MCF 10A (cell line): ENCODE results near the gene TMEM87B. TPM values are rescaled to one million over a fixed set of nuclear protein-coding genes. Genes with fewer than 3 reads are reported as not detected.
A peak's percentile ranks its signal among the peaks of the same experiment; 100 is the strongest.

Experiments
- BruUV-seq: library from RNA; stranded (reverse); fragments of 400-500 nt; replicated peaks from 2 replicates; lab custom pipeline; 2021; lab: Mats Ljungman, UMichigan
- CTCF ChIA-PET: fragments of 300-600 bp; sonication (Branson Sonifier 250); formaldehyde crosslinking; extraction: SDS; loops from one replicate; lab custom pipeline; 2021; ENCODE audit warnings: antibody characterized with exemption, inconsistent platforms; lab: Yijun Ruan, JAX
- POLR2A ChIA-PET: fragments of 300-600, 350-650 bp; sonication (Branson Sonifier 250); formaldehyde crosslinking; extraction: SDS; loops from one replicate; lab custom pipeline; 2020; ENCODE audit warnings: antibody characterized with exemption, inconsistent platforms; lab: Yijun Ruan, JAX
- DNase-seq: peaks from one replicate; pipeline ENCODE4 v3.0.0-alpha.2; 2018; ENCODE audit not compliant: unreplicated experiment
- H3K27ac Mint-ChIP-seq: one replicate; pipeline ENCODE4 v1.8.0; 2022; ENCODE audit warnings: mild to moderate bottlenecking, low read depth, mixed read lengths; ENCODE audit not compliant: unreplicated experiment
- H3K27me3 Mint-ChIP-seq: one replicate; pipeline ENCODE4 v1.8.0; 2022; ENCODE audit warnings: mixed read lengths; ENCODE audit not compliant: insufficient read depth, unreplicated experiment
- H3K36me3 Mint-ChIP-seq: one replicate; pipeline ENCODE4 v1.8.0; 2022; ENCODE audit warnings: mild to moderate bottlenecking, moderate library complexity, mixed read lengths; ENCODE audit not compliant: insufficient read depth, unreplicated experiment
- H3K4me1 Mint-ChIP-seq: one replicate; pipeline ENCODE4 v1.8.0; 2022; ENCODE audit warnings: mixed read lengths; ENCODE audit not compliant: insufficient read depth, unreplicated experiment
- H3K4me3 Mint-ChIP-seq: one replicate; pipeline ENCODE4 v1.8.0; 2022; ENCODE audit warnings: mild to moderate bottlenecking, moderate library complexity, mixed read lengths; ENCODE audit not compliant: unreplicated experiment
- H3K9me3 Mint-ChIP-seq: one replicate; pipeline ENCODE4 v1.8.0; 2022; ENCODE audit warnings: mixed read lengths; ENCODE audit not compliant: unreplicated experiment
- CTCF ChIP-seq: fragments of 200-600 bp; IDR thresholded peaks from one replicate; pipeline ENCODE4 v1.8.0; 2022; ENCODE audit warnings: antibody characterized with exemption, mild to moderate bottlenecking; ENCODE audit not compliant: unreplicated experiment
- intact Hi-C: fragments of 100-400 bp; cut with micrococcal nuclease; formaldehyde crosslinking; loops from 2 replicates; pipeline ENCODE4 v1.14.1; 2022
- total RNA-seq: library from RNA; stranded (reverse); gene quantifications from 2 replicates; pipeline ENCODE4 v1.2.3, GENCODE V29; 2022

Gene TMEM87B
- total RNA-seq, 1 experiment from 2014 or later = 29.1 TPM

DNA sequence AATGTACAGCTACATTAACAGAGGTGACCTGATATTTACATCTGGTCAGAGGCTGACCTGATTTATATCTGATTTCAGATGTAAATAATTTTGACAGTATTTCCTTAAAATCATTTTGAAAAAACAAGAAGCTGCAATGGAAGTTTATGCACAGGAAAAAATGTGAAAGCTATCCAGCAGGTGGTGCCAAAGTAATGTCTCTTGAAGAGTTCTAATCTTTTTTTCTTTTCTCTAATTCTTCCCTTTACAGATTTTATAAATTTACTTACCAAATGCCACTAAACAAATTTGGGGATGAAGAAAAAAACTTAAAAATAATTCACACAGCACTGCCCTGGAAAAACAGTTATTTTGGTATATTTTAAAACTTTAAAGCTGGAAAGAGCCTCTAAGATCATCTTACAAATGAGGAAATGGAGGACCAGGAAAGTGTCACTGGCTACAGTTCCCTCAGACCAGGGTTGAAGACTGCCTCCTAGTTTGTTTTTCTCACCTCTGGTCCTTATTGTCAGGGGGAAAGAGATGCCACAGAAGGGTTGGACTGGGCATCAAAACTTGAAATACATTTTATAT is 66.7 kb downstream of the TMEM87B start:
- Mint-ChIP-seq H3K27ac (no peak overlapping the region), H3K9me3 (peaks cover 16% of the 10 kb centered on the region), H3K4me1 (no peaks in the 10 kb centered on the region), H3K4me3 (no peak overlapping the region), H3K36me3 (peaks cover 34% of the 10 kb centered on the region), H3K27me3 (no peaks in the 10 kb centered on the region)
- ChIA-PET CTCF (interaction anchor here (0.6 to 2.0 kb wide), 21 partner anchors 10 to 673 kb away, joined by 3 to 8 read pairs (median 3); no protein-coding TSS in a partner anchor), POLR2A (interaction anchor here (0.7 to 2.1 kb wide), 5 partner anchors 106 to 359 kb away, joined by 3 to 6 read pairs (median 3); no protein-coding TSS in a partner anchor)
- intact Hi-C loops = loop anchor here (1.0 to 2.0 kb wide), 2 partner anchors 133 to 461 kb away; partner anchors contain the start of gene ZC3H8
- peak; percentile 52 for TF ChIP-seq CTCF
- BruUV-seq = no TSS peak
- DNase-seq = peak; percentile 47

GRCh38 chr2:112129060-112129459 is 74.0 kb downstream of the TMEM87B start:
- no peaks in the 10 kb centered on the region for H3K36me3 Mint-ChIP-seq
- DNase-seq = no peak
- no peak overlapping the region for H3K4me3 Mint-ChIP-seq
- intact Hi-C loops = no loop called here
- TF ChIP-seq CTCF = no peak
- peaks cover 5% of the 10 kb centered on the region for H3K4me1 Mint-ChIP-seq
- H3K27me3 Mint-ChIP-seq = no peaks in the 10 kb centered on the region
- no TSS peak for BruUV-seq
- H3K27ac Mint-ChIP-seq = no peak overlapping the region
- ChIA-PET CTCF (no interaction called here), POLR2A (no interaction called here)
- H3K9me3 Mint-ChIP-seq = peaks cover 10% of the 10 kb centered on the region

GRCh38 chr2:112133344-112133743 is 78.3 kb downstream of the TMEM87B start:
- intact Hi-C loops = no loop called here
- TF ChIP-seq CTCF = no peak
- Mint-ChIP-seq H3K27ac (no peak overlapping the region), H3K36me3 (no peaks in the 10 kb centered on the region), H3K27me3 (no peaks in the 10 kb centered on the region), H3K9me3 (no peaks in the 10 kb centered on the region), H3K4me1 (peaks cover 5% of the 10 kb centered on the region), H3K4me3 (no peak overlapping the region)
- CTCF ChIA-PET = no interaction called here
- no peak for DNase-seq
- BruUV-seq = no TSS peak
- POLR2A ChIA-PET = no interaction called here

DNA sequence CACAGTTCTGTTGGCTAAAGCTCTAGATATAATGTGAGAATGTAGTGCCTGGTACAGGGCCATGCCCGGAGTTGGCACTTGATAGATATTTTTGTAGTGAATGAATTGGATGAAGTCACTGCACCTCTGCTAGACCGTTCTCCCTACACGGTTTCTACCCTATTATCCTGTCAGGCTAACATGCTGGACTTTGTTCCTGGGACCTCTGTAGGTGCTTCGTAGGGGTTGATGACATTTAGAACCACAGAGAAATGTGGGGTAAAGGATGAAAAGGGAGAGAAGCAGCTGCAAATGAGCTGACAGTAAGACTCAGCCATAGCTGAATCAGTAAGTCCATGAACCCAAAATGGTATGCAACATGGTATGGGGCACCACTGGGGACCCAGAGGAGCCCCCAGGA is 79.1 kb downstream of the TMEM87B start:
- POLR2A ChIA-PET = no interaction called here
- H3K27me3 Mint-ChIP-seq = no peaks in the 10 kb centered on the region
- no peaks in the 10 kb centered on the region for H3K9me3 Mint-ChIP-seq
- no peak for TF ChIP-seq CTCF
- CTCF ChIA-PET = interaction anchor here (1.0 kb wide), 1 partner anchor 12 kb away, joined by 4 read pairs; no protein-coding TSS in a partner anchor
- no peaks in the 10 kb centered on the region for H3K36me3 Mint-ChIP-seq
- H3K4me1 Mint-ChIP-seq = peaks cover 5% of the 10 kb centered on the region
- H3K27ac Mint-ChIP-seq = no peak overlapping the region
- DNase-seq = no peak
- no TSS peak for BruUV-seq
- intact Hi-C loops = no loop called here
- no peak overlapping the region for H3K4me3 Mint-ChIP-seq
